RWPE1 (cell line): Measurements from ENCODE around the gene PLEK.

Source experiments
- CTCF ChIA-PET: fragments of 350-600 bp; sonication (Branson Sonifier 250); formaldehyde crosslinking; extraction: SDS; loops from one replicate; lab custom pipeline; 2021; lab: Yijun Ruan, JAX
- POLR2A ChIA-PET: fragments of 400-600 bp; formaldehyde crosslinking; extraction: SDS; loops from one replicate; lab custom pipeline; 2020; ENCODE audit warnings: antibody characterized with exemption; ENCODE audit not compliant: low non-redundant PET; lab: Yijun Ruan, JAX
- DNase-seq: peaks from one replicate; pipeline ENCODE4 v3.0.0; 2012; ENCODE audit warnings: low spot score
- H3K27ac ChIP-seq: fragments of 450-650 bp; 2 replicates; pipeline ENCODE4 v1.5.1; 2017
- CTCF ChIP-seq: fragments of 450-650 bp; conservative IDR thresholded peaks from 2 replicates; pipeline ENCODE4 v1.5.1; 2017; ENCODE audit warnings: low read depth, mild to moderate bottlenecking

The PLEK gene

GRCh38 chr2:68325056-68325455, 40.0 kb upstream of the PLEK start:
- TF ChIP-seq CTCF: no peak
- H3K27ac ChIP-seq: no peak overlapping the region
- POLR2A ChIA-PET: no interaction called here
- CTCF ChIA-PET: no interaction called here
- no peak for DNase-seq

GRCh38 chr2:68328901-68329300, 36.2 kb upstream of the PLEK start:
- CTCF ChIA-PET: no interaction called here
- no peak for DNase-seq
- no peak overlapping the region for H3K27ac ChIP-seq
- no peak for TF ChIP-seq CTCF
- POLR2A ChIA-PET: no interaction called here

- no peak for DNase-seq
- H3K27ac ChIP-seq: no peak overlapping the region
- ChIA-PET POLR2A (no interaction called here), CTCF (interaction anchor here (0.6 to 1.0 kb wide), 2 partner anchors 209 to 491 kb away, joined by 3 read pairs; no protein-coding TSS in a partner anchor)
- TF ChIP-seq CTCF: no peak
Measured at GRCh38 chr2:68330691-68331090, 34.4 kb upstream of the PLEK start.

- no peak for DNase-seq
- POLR2A ChIA-PET: no interaction called here
- no peak overlapping the region for H3K27ac ChIP-seq
- CTCF ChIA-PET: no interaction called here
- no peak for TF ChIP-seq CTCF
Measured at GRCh38 chr2:68333009-68333408, 32.1 kb upstream of the PLEK start.

- TF ChIP-seq CTCF: no peak
- ChIA-PET POLR2A (no interaction called here), CTCF (no interaction called here)
- DNase-seq: no peak
- no peak overlapping the region for H3K27ac ChIP-seq
Measured at GRCh38 chr2:68333931-68334330, 31.2 kb upstream of the PLEK start.

- peak; percentile 78 for DNase-seq
- ChIA-PET POLR2A (no interaction called here), CTCF (interaction anchor here (0.5 to 0.7 kb wide), 3 partner anchors 107 to 852 kb away, joined by 3 read pairs; no protein-coding TSS in a partner anchor)
- no peak overlapping the region for H3K27ac ChIP-seq
- TF ChIP-seq CTCF: no peak
Measured at GRCh38 chr2:68336192-68336591, 28.9 kb upstream of the PLEK start.
